GM12878 (cell line): Measurements from ENCODE around the gene NUMB. TPM values are rescaled to one million over a fixed set of nuclear protein-coding genes. Genes with fewer than 3 reads are reported as not detected.

Source experiments
- ATAC-seq: fragments of 200-7000 bp; cut with Tn5 transposase; 3 replicates; pipeline ENCODE4 v1.9.1; 2020; ENCODE audit warnings: mild to moderate bottlenecking, moderate library complexity
- BruUV-seq: library from RNA; stranded (reverse); fragments of 400-500 nt; replicated peaks from 2 replicates; lab custom pipeline; 2021; lab: Mats Ljungman, UMichigan
- CTCF ChIA-PET: fragments of 300-600 bp; sonication (Branson Sonifier 250); formaldehyde crosslinking; extraction: SDS; loops from one replicate; lab custom pipeline; 2021; ENCODE audit warnings: inconsistent platforms; lab: Yijun Ruan, JAX
- POLR2A ChIA-PET: fragments of 350-600 bp; formaldehyde crosslinking; extraction: SDS; loops from one replicate; lab custom pipeline; 2021; ENCODE audit warnings: inconsistent platforms; lab: Charles Lee
- RAD21 ChIA-PET: fragments of 300-600 bp; sonication (Branson Sonifier 250); formaldehyde crosslinking; loops from one replicate; lab custom pipeline; 2023; ENCODE audit warnings: antibody characterized with exemption; ENCODE audit not compliant: unreplicated experiment; lab: Charles Lee
- SMC1A ChIA-PET: fragments of 300-600 bp; sonication (Branson Sonifier 250); formaldehyde crosslinking; loops from one replicate; lab custom pipeline; 2023; ENCODE audit not compliant: unreplicated experiment, uncharacterized antibody; lab: Charles Lee
- DNase-seq: peaks from one replicate; pipeline ENCODE4 v3.0.0-alpha.2; 2011; ENCODE audit warnings: low read depth, low spot score
- FAIRE-seq: peaks from 3 replicates; lab custom pipeline; 2011; peaks lifted over from hg19 to GRCh38; lab: Jason Lieb, UNC
- H2AFZ ChIP-seq: 2 replicates; pipeline ENCODE4 v1.6.0; 2011; ENCODE audit warnings: low read depth, low read length, control low read depth; ENCODE audit not compliant: control insufficient read depth
- H3K27ac ChIP-seq: 2 replicates; pipeline ENCODE4 v1.5.1; 2011; ENCODE audit warnings: control low read depth; ENCODE audit not compliant: control insufficient read depth, insufficient read depth
- H3K27me3 ChIP-seq, 2 experiments: replicated peaks in 1 of 2; 2 replicates each; pipeline versions ENCODE4 v1.6.0 to v1.6.1; 2011; ENCODE audit warnings: low read length in 1 of 2; ENCODE audit not compliant: control insufficient read depth in 2 of 2, insufficient read depth in 2 of 2
- H3K36me3 ChIP-seq, 2 experiments: 2 replicates each; pipeline ENCODE4 v1.5.1; 2011; ENCODE audit warnings: low read length in 1 of 2; ENCODE audit not compliant: control insufficient read depth in 2 of 2, insufficient read depth in 2 of 2
- H3K4me1 ChIP-seq: 2 replicates; pipeline ENCODE4 v1.6.1; 2011; ENCODE audit warnings: mild to moderate bottlenecking, low read length, moderate library complexity, mixed read lengths; ENCODE audit not compliant: control insufficient read depth, insufficient read depth
- H3K4me2 ChIP-seq: 2 replicates; pipeline ENCODE4 v1.6.0; 2011; ENCODE audit warnings: control low read depth; ENCODE audit not compliant: control insufficient read depth, insufficient read depth
- H3K4me3 ChIP-seq: fragments of 200-600 bp; sonication (generic); 2 replicates; pipeline ENCODE4 v1.5.1; 2016
- H3K79me2 ChIP-seq: 2 replicates; pipeline ENCODE4 v1.6.0; 2011; ENCODE audit warnings: low read length; ENCODE audit not compliant: control insufficient read depth, insufficient read depth
- H3K9ac ChIP-seq: 2 replicates; pipeline ENCODE4 v1.8.0; 2011; ENCODE audit warnings: low read length, control low read depth, mixed read lengths; ENCODE audit not compliant: control insufficient read depth, insufficient read depth
- H3K9me3 ChIP-seq: replicated peaks from 3 replicates; pipeline ENCODE4 v1.5.1; 2011; ENCODE audit warnings: mild to moderate bottlenecking, low read length; ENCODE audit not compliant: control insufficient read depth, insufficient read depth
- H4K20me1 ChIP-seq: 2 replicates; pipeline ENCODE4 v1.6.0; 2011; ENCODE audit not compliant: control insufficient read depth, insufficient read depth
- ATF7 ChIP-seq: fragments of 450-650 bp; IDR thresholded peaks from 2 replicates; pipeline ENCODE4 v1.6.1; 2016; ENCODE audit warnings: low read depth, mild to moderate bottlenecking
- CHD2 ChIP-seq: IDR thresholded peaks from 2 replicates; pipeline ENCODE4 v1.6.1; 2011; ENCODE audit warnings: low read depth, low read length, improper control_type of control experiment, borderline replicate concordance
- CREB1 ChIP-seq: IDR thresholded peaks from 2 replicates; pipeline ENCODE4 v1.6.1; 2012; ENCODE audit warnings: low read depth, mild to moderate bottlenecking, inconsistent platforms
- EGR1 ChIP-seq, 2 experiments: IDR thresholded peaks; 1 replicate in 1 of 2; 2 replicates in 1 of 2; pipeline ENCODE4 v1.6.1; 2011 to 2012; ENCODE audit warnings: low read depth in 2 of 2, low read length in 2 of 2, borderline replicate concordance in 1 of 2, mild to moderate bottlenecking in 1 of 2, moderate library complexity in 1 of 2
- EP300 ChIP-seq, 2 experiments: fragments of 150-350 bp in 1 of 2; IDR thresholded peaks; 2 replicates each; pipeline ENCODE4 v1.6.1; 2011 to 2012; ENCODE audit warnings: low read depth in 2 of 2, low read length in 2 of 2, borderline replicate concordance in 1 of 2, improper control_type of control experiment in 1 of 2, inconsistent platforms in 1 of 2; ENCODE audit not compliant: control insufficient read depth in 1 of 2
- IKZF1 ChIP-seq: fragments of 450-650 bp; conservative IDR thresholded peaks from 2 replicates; pipeline ENCODE4 v1.6.1; 2017; ENCODE audit warnings: antibody characterized with exemption, mild to moderate bottlenecking
- IKZF2 ChIP-seq, 2 experiments: fragments of 450-650 bp; IDR thresholded peaks; 2 replicates each; pipeline ENCODE4 v1.6.1; 2017; ENCODE audit warnings: mild to moderate bottlenecking in 2 of 2, moderate library complexity in 2 of 2
- IRF4 ChIP-seq: IDR thresholded peaks from 2 replicates; pipeline ENCODE4 v1.6.1; 2011; ENCODE audit warnings: low read depth, low read length
- KAT2A ChIP-seq: conservative IDR thresholded peaks from 2 replicates; pipeline ENCODE4 v1.6.1; 2011; ENCODE audit warnings: low read depth, low read length; ENCODE audit not compliant: control insufficient read depth
- MYC ChIP-seq: IDR thresholded peaks from 2 replicates; pipeline ENCODE4 v1.6.1; 2011; ENCODE audit warnings: mild to moderate bottlenecking, low read length, moderate library complexity, inconsistent platforms; ENCODE audit not compliant: insufficient read depth, insufficient replicate concordance, insufficient read length, severe bottlenecking
- NFYB ChIP-seq: IDR thresholded peaks from 2 replicates; pipeline ENCODE4 v1.6.1; 2011; ENCODE audit warnings: low read depth, mild to moderate bottlenecking, low read length, improper control_type of control experiment, moderate library complexity; ENCODE audit not compliant: insufficient read depth
- NR2F1 ChIP-seq: fragments of 450-650 bp; conservative IDR thresholded peaks from 2 replicates; pipeline ENCODE4 v1.6.1; 2017; ENCODE audit warnings: mild to moderate bottlenecking
- PAX8 ChIP-seq: fragments of 450-650 bp; IDR thresholded peaks from 2 replicates; pipeline ENCODE4 v1.6.1; 2017; ENCODE audit warnings: mild to moderate bottlenecking, moderate library complexity
- PML ChIP-seq: IDR thresholded peaks from 2 replicates; pipeline ENCODE4 v1.6.1; 2012; ENCODE audit warnings: low read length, inconsistent platforms
- POLR2AphosphoS5 ChIP-seq: IDR thresholded peaks from 2 replicates; pipeline ENCODE4 v1.6.1; 2011; ENCODE audit warnings: mild to moderate bottlenecking, low read length, inconsistent platforms
- POU2F2 ChIP-seq: IDR thresholded peaks from 3 replicates; pipeline ENCODE4 v1.6.1; 2011; ENCODE audit warnings: low read depth, mild to moderate bottlenecking, low read length, borderline replicate concordance
- RB1 ChIP-seq: fragments of 450-650 bp; formaldehyde crosslinking; IDR thresholded peaks from 2 replicates; pipeline ENCODE4 v1.6.1; 2017; ENCODE audit warnings: mild to moderate bottlenecking, borderline replicate concordance
- SMARCA5 ChIP-seq: fragments of 450-650 bp; IDR thresholded peaks from 2 replicates; pipeline ENCODE4 v1.6.1; 2017; ENCODE audit warnings: mild to moderate bottlenecking
- SMC3 ChIP-seq: IDR thresholded peaks from 2 replicates; pipeline ENCODE4 v1.6.1; 2011; ENCODE audit warnings: low read length, improper control_type of control experiment, borderline replicate concordance
- SREBF1 ChIP-seq: IDR thresholded peaks from 2 replicates; pipeline ENCODE4 v1.6.1; 2012; ENCODE audit warnings: mild to moderate bottlenecking, low read length
- WRNIP1 ChIP-seq: IDR thresholded peaks from 2 replicates; pipeline ENCODE4 v1.6.1; 2011; ENCODE audit warnings: low read depth, low read length, improper control_type of control experiment, borderline replicate concordance
- WGBS: methylation state at CpG from one replicate; pipeline ENCODE4 v1.1.6; 2016; ENCODE audit warnings: low lambda C conversion rate; ENCODE audit not compliant: insufficient replicate concordance, insufficient coverage; ENCODE audit errors: missing lambda C conversion rate; 5-methylcytosine and 5-hydroxymethylcytosine counted together
- in situ Hi-C: fragments of 300-500 bp; cut with MboI; formaldehyde crosslinking; loops from 9 replicates; pipeline ENCODE4 v1.14.3; 2018; ENCODE audit warnings: mixed read lengths
- intact Hi-C: fragments of 100-400 bp; cut with micrococcal nuclease; formaldehyde crosslinking; loops from one replicate; pipeline ENCODE4 v1.14.2; 2022; ENCODE audit not compliant: unreplicated experiment
- polyA plus RNA-seq, 11 experiments: library from polyadenylated mRNA; depleted of rRNA in 4 of 11; unstranded in 6 of 11; stranded (reverse) in 5 of 11; fragments of >200 nt; fragmentation: Nextera tagmentation in 4 of 11; fragmentation: Illumina TruSeq in 1 of 11; extraction: Ambion mirVana in 4 of 11; extraction: Trizol in 1 of 11; gene quantifications; 1 replicate in 1 of 11; 2 replicates in 10 of 11; pipeline versions ENCODE4 v1.2.1 to v1.2.3, GENCODE V29; 2011 to 2016; ENCODE audit warnings: inconsistent platforms in 2 of 11, missing spikeins in 2 of 11, low read depth in 1 of 11
- total RNA-seq, 4 experiments: library from RNA; depleted of rRNA in 3 of 4; stranded (reverse); fragments of >200 nt in 3 of 4; fragmentation: Illumina TruSeq in 1 of 4; extraction: Trizol in 1 of 4; gene quantifications; 2 replicates each; pipeline versions ENCODE4 v1.2.1 to v1.2.3, GENCODE V29; 2013 to 2021
- TF ChIP-seq, protein P1 (sequence below): fragments of 450-650 bp; conservative IDR thresholded peaks from 2 replicates; pipeline ENCODE4 v1.6.1; 2017; ENCODE audit warnings: mild to moderate bottlenecking, moderate library complexity
- TF ChIP-seq, protein P2 (sequence below), 3 experiments: IDR thresholded peaks in 2 of 3; conservative IDR thresholded peaks in 1 of 3; 2 replicates each; pipeline ENCODE4 v1.5.1; 2011; ENCODE audit warnings: low read depth in 3 of 3, low read length in 3 of 3, mild to moderate bottlenecking in 3 of 3, control low read depth in 2 of 3, moderate library complexity in 2 of 3, inconsistent platforms in 1 of 3, mixed read lengths in 1 of 3; ENCODE audit not compliant: control insufficient read depth in 2 of 3, insufficient read depth in 1 of 3; ENCODE audit errors: extremely low read depth in 1 of 3

NUMB gene
- total and polyA plus RNA-seq, 10 of the 15 experiments (the other 5 are each of a cell fraction or from before 2014, with no cell fraction given), result 22.0 to 147 (median 48.9) TPM

DNA sequence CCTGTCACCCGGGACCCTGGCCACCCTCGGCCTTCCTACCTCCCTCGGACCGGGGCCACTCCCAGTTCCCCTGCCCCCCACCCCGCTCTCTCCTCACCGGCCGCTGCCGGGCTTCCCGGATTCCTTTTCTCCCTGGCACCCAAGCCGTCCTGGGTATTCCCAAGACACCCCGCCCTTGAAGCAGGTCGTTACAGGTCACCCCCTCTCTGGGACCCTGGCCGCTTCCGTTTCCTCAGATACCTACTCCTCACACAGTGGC lies 493 bp downstream of the NUMB start:
- 0% methylated on average over 14 of the region's 14 CpGs for WGBS
- Histone ChIP-seq H3K4me3 (peak overlapping the region; percentile 97), H3K9ac (peak overlapping the region; percentile 83), H3K4me2 (peak overlapping the region; percentile 78; the same call in 1 of the 2 replicates), H2AFZ (peak overlapping the region; percentile 79), H3K4me1 (0 out of 2 replicates have a peak, but pooled peaks cover 3% of the 10 kb centered on the region), H3K36me3 (no peaks in the 10 kb centered on the region), H3K79me2 (peaks cover 47% of the 10 kb centered on the region), H3K9me3 (no peaks in the 10 kb centered on the region), H3K27ac (peak overlapping the region; percentile 71), H3K27me3 (no peaks in the 10 kb centered on the region), H4K20me1 (no peaks in the 10 kb centered on the region)
- peak; percentile 3 for ATAC-seq
- no TSS peak for BruUV-seq
- POLR2A ChIA-PET, result interaction anchor here (1.0 to 5.1 kb wide), 11 partner anchors 12 to 209 kb away, joined by 3 to 42 read pairs (median 8); no protein-coding TSS in a partner anchor
- intact Hi-C loops, result loop anchor here (5.0 kb wide), 3 partner anchors 41 to 211 kb away; no protein-coding TSS in a partner anchor
- RAD21 ChIA-PET, result interaction anchor here (1.1 to 26.5 kb wide), 11 partner anchors 8 to 284 kb away, joined by 4 to 591 read pairs (median 11); no protein-coding TSS in a partner anchor
- no peak for FAIRE-seq
- SMC1A ChIA-PET, result interaction anchor here (0.7 to 7.1 kb wide), 10 partner anchors 9 to 284 kb away, joined by 3 to 78 read pairs (median 5); no protein-coding TSS in a partner anchor
- in situ Hi-C loops, result no loop called here
- no peak for DNase-seq
- CTCF ChIA-PET, result interaction anchor here (0.6 to 19.2 kb wide), 6 partner anchors 14 to 509 kb away, joined by 3 to 252 read pairs (median 4); no protein-coding TSS in a partner anchor
- TF ChIP-seq IKZF1, result peak; percentile 71
- no peak for TF ChIP-seq SREBF1
- TF ChIP-seq MYC, result no peak
- TF ChIP-seq RB1, result peak; percentile 11; the same call in 1 of the 2 replicates
- TF ChIP-seq POU2F2, result no peak
- no peak for TF ChIP-seq POLR2AphosphoS5
- no peak for TF ChIP-seq EP300 (IDR thresholded peaks at IDR 0.05; ENCODE audit: borderline replicate concordance in 1 of 2, control insufficient read depth in 1 of 2, low read depth in 2 of 2, low read length in 2 of 2)
- no peak for TF ChIP-seq SMARCA5
- TF ChIP-seq ATF7, result no peak
- TF ChIP-seq, protein P1, sequence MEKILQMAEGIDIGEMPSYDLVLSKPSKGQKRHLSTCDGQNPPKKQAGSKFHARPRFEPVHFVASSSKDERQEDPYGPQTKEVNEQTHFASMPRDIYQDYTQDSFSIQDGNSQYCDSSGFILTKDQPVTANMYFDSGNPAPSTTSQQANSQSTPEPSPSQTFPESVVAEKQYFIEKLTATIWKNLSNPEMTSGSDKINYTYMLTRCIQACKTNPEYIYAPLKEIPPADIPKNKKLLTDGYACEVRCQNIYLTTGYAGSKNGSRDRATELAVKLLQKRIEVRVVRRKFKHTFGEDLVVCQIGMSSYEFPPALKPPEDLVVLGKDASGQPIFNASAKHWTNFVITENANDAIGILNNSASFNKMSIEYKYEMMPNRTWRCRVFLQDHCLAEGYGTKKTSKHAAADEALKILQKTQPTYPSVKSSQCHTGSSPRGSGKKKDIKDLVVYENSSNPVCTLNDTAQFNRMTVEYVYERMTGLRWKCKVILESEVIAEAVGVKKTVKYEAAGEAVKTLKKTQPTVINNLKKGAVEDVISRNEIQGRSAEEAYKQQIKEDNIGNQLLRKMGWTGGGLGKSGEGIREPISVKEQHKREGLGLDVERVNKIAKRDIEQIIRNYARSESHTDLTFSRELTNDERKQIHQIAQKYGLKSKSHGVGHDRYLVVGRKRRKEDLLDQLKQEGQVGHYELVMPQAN, result no peak
- TF ChIP-seq CREB1, result no peak
- no peak for TF ChIP-seq IRF4
- no peak for TF ChIP-seq NFYB
- no peak for TF ChIP-seq CHD2
- no peak for TF ChIP-seq NR2F1
- 0 out of 3 replicates have a peak, but pooled peaks of 1 of the 2 experiments have one; percentile 5 for TF ChIP-seq EGR1 (IDR thresholded peaks at IDR 0.05; ENCODE audit: borderline replicate concordance in 1 of 2, low read depth in 2 of 2, low read length in 2 of 2)
- TF ChIP-seq WRNIP1, result no peak
- no peak for TF ChIP-seq PML
- TF ChIP-seq KAT2A, result no peak
- TF ChIP-seq, protein P2, sequence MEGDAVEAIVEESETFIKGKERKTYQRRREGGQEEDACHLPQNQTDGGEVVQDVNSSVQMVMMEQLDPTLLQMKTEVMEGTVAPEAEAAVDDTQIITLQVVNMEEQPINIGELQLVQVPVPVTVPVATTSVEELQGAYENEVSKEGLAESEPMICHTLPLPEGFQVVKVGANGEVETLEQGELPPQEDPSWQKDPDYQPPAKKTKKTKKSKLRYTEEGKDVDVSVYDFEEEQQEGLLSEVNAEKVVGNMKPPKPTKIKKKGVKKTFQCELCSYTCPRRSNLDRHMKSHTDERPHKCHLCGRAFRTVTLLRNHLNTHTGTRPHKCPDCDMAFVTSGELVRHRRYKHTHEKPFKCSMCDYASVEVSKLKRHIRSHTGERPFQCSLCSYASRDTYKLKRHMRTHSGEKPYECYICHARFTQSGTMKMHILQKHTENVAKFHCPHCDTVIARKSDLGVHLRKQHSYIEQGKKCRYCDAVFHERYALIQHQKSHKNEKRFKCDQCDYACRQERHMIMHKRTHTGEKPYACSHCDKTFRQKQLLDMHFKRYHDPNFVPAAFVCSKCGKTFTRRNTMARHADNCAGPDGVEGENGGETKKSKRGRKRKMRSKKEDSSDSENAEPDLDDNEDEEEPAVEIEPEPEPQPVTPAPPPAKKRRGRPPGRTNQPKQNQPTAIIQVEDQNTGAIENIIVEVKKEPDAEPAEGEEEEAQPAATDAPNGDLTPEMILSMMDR (IDR thresholded peaks at IDR 0.05 in 2 of 3, conservative IDR thresholded peaks at IDR 0.05 in 1 of 3; ENCODE audit: control insufficient read depth in 2 of 3, extremely low read depth in 1 of 3, insufficient read depth in 1 of 3, low read depth in 3 of 3, low read length in 3 of 3), result no peak
- TF ChIP-seq PAX8, result no peak
- TF ChIP-seq SMC3, result no peak
- peak; percentile 39 to 47; a peak in 1 of 4 replicates for TF ChIP-seq IKZF2 (IDR thresholded peaks at IDR 0.05)
